ELF-1 (cell line): ENCODE measurements around the gene NDE1.

Source experiments
- DNase-seq: peaks from one replicate; pipeline ENCODE4 v3.0.0-alpha.2; 2016; ENCODE audit warnings: low read depth, low spot score

NDE1 gene

GRCh38 chr16:15768201-15768600 lies 118.2 kb downstream of the NDE1 start:
- no peak for DNase-seq

- no peak for DNase-seq
Observed at GRCh38 chr16:15769239-15769638, 119.2 kb downstream of the NDE1 start.

- no peak for DNase-seq
Observed at GRCh38 chr16:15770107-15770506, 120.1 kb downstream of the NDE1 start.

- DNase-seq, result no peak
Observed at GRCh38 chr16:15770512-15770911, 120.5 kb downstream of the NDE1 start.

GRCh38 chr16:15771694-15772093 lies 121.6 kb downstream of the NDE1 start:
- DNase-seq, result no peak

GRCh38 chr16:15772579-15773293 lies 122.7 kb downstream of the NDE1 start:
- no peak for DNase-seq

GRCh38 chr16:15773968-15774367 lies 123.9 kb downstream of the NDE1 start:
- DNase-seq, result no peak

GRCh38 chr16:15775209-15775608 lies 125.2 kb downstream of the NDE1 start:
- no peak for DNase-seq

- DNase-seq, result no peak
Observed at GRCh38 chr16:15775663-15776304, 125.7 kb downstream of the NDE1 start.
